ENCODE measurements around the gene SAP30BP. TPM values are rescaled to one million over a fixed set of nuclear protein-coding genes. Genes with fewer than 3 reads are reported as not detected.

Gene SAP30BP
- total and polyA plus RNA-seq, 2 donors from 2014 or later, result 62.9 to 95.1 TPM

GRCh38 chr17:75727391-75727790, 60.3 kb downstream of the SAP30BP start:
- intact Hi-C loops (cut with DNase I), result no loop called here
- Histone ChIP-seq H3K9me3 (ENCODE audit: control insufficient read depth in 2 of 3, insufficient read depth in 1 of 3, low read length in 3 of 3) (no peaks in the 10 kb centered on the region), H3K36me3 (ENCODE audit: control insufficient read depth in 2 of 3, insufficient read depth in 3 of 3, low read length in 3 of 3) (no peaks in the 10 kb centered on the region), H3K27me3 (ENCODE audit: control insufficient read depth, insufficient read depth, low read length) (no peaks in the 10 kb centered on the region), H3K9ac (ENCODE audit: low read length in 3 of 3) (no peak overlapping the region), H3K4me3 (ENCODE audit: low read length in 3 of 3) (no peak overlapping the region), H3K4me1 (ENCODE audit: control insufficient read depth in 2 of 3, insufficient read depth in 2 of 3, low read depth in 1 of 3, low read length in 3 of 3) (peaks cover 0 to 4% (median 0%) of the 10 kb centered on the region in 3 donors), H3K27ac (ENCODE audit: low read depth in 2 of 2, low read length in 2 of 2) (no peak overlapping the region)
- FAIRE-seq (no peak), DNase-seq (no peak)
- TF ChIP-seq CTCF (IDR thresholded peaks at IDR 0.05; ENCODE audit: borderline replicate concordance, extremely low read depth, insufficient read depth), result no peak

GRCh38 chr17:75729351-75729750, 62.2 kb downstream of the SAP30BP start:
- no peak overlapping the region for H3K9ac ChIP-seq (ENCODE audit: low read length in 3 of 3)
- no peak overlapping the region for H3K4me3 ChIP-seq (ENCODE audit: low read length in 3 of 3)
- H3K27me3 ChIP-seq (ENCODE audit: control insufficient read depth, insufficient read depth, low read length), result no peaks in the 10 kb centered on the region
- intact Hi-C loops (cut with DNase I), result no loop called here
- H3K4me1 ChIP-seq (ENCODE audit: control insufficient read depth in 2 of 3, insufficient read depth in 2 of 3, low read depth in 1 of 3, low read length in 3 of 3), result no peaks in the 10 kb centered on the region
- H3K36me3 ChIP-seq (ENCODE audit: control insufficient read depth in 2 of 3, insufficient read depth in 3 of 3, low read length in 3 of 3), result no peaks in the 10 kb centered on the region
- no peak overlapping the region for H3K27ac ChIP-seq (ENCODE audit: low read depth in 2 of 2, low read length in 2 of 2)
- TF ChIP-seq CTCF (IDR thresholded peaks at IDR 0.05; ENCODE audit: borderline replicate concordance, extremely low read depth, insufficient read depth), result no peak
- H3K9me3 ChIP-seq (ENCODE audit: control insufficient read depth in 2 of 3, insufficient read depth in 1 of 3, low read length in 3 of 3), result no peaks in the 10 kb centered on the region
- no peak for FAIRE-seq
- DNase-seq, result peak in 1 of 5 donors; percentile 56

GRCh38 chr17:75730065-75730464, 62.9 kb downstream of the SAP30BP start:
- Histone ChIP-seq H3K36me3 (ENCODE audit: control insufficient read depth in 2 of 3, insufficient read depth in 3 of 3, low read length in 3 of 3) (no peaks in the 10 kb centered on the region), H3K27me3 (ENCODE audit: control insufficient read depth, insufficient read depth, low read length) (no peaks in the 10 kb centered on the region), H3K9me3 (ENCODE audit: control insufficient read depth in 2 of 3, insufficient read depth in 1 of 3, low read length in 3 of 3) (no peaks in the 10 kb centered on the region), H3K27ac (ENCODE audit: low read depth in 2 of 2, low read length in 2 of 2) (no peak overlapping the region), H3K9ac (ENCODE audit: low read length in 3 of 3) (no peak overlapping the region), H3K4me1 (ENCODE audit: control insufficient read depth in 2 of 3, insufficient read depth in 2 of 3, low read depth in 1 of 3, low read length in 3 of 3) (no peaks in the 10 kb centered on the region), H3K4me3 (ENCODE audit: low read length in 3 of 3) (no peak overlapping the region)
- DNase-seq (peak in 1 of 5 donors; percentile 65), FAIRE-seq (no peak)
- no peak for TF ChIP-seq CTCF (IDR thresholded peaks at IDR 0.05; ENCODE audit: borderline replicate concordance, extremely low read depth, insufficient read depth)
- intact Hi-C loops (cut with DNase I), result loop anchor here (10.0 kb wide), 1 partner anchor 45 kb away; no protein-coding TSS in a partner anchor

Data from kidney (tissue), 14 donors.